Sigmoid colon (tissue), 7 donors: ENCODE data around the gene GABBR1. TPM values are rescaled to one million over a fixed set of nuclear protein-coding genes. Genes with fewer than 3 reads are reported as not detected.
A peak's percentile ranks its signal among the peaks of the same experiment; 100 is the strongest.

Experiments
- DNase-seq: peaks from one replicate; pipeline ENCODE4 v3.0.0-alpha.2; 2019
- H3K27ac ChIP-seq, 4 donors: fragments of 200-600 bp; sonication (generic); one replicate each; pipeline ENCODE4 v1.5.1; 2016 to 2019; ENCODE audit warnings: mild to moderate bottlenecking in 1 of 4
- H3K27me3 ChIP-seq, 3 donors: fragments of 200-600 bp; sonication (generic); one replicate each; pipeline ENCODE4 v1.5.1; 2019; ENCODE audit warnings: mild to moderate bottlenecking in 1 of 3
- H3K36me3 ChIP-seq, 4 donors: fragments of 200-600 bp; sonication (generic); one replicate each; pipeline ENCODE4 v1.5.1; 2016 to 2019
- H3K4me1 ChIP-seq, 4 donors: fragments of 200-600 bp; sonication (generic); one replicate each; pipeline ENCODE4 v1.5.1; 2017 to 2019
- H3K4me3 ChIP-seq, 4 donors: fragments of 200-600 bp; sonication (generic); one replicate each; pipeline ENCODE4 v1.5.1; 2017 to 2019; ENCODE audit warnings: mild to moderate bottlenecking in 2 of 4, moderate library complexity in 1 of 4
- H3K9me3 ChIP-seq, 4 donors: fragments of 200-600 bp in 3 of 4; sonication (generic) in 3 of 4; one replicate each; pipeline versions ENCODE4 v1.5.1 to v1.6.1; 2013 to 2019
- EP300 ChIP-seq, 4 donors: sonication (generic); formaldehyde crosslinking; IDR thresholded peaks; one replicate each; pipeline ENCODE4 v1.6.1; 2017; ENCODE audit warnings: antibody characterized with exemption in 4 of 4
- POLR2A ChIP-seq, 2 donors: fragments of 450-650 bp; IDR thresholded peaks; one replicate each; pipeline ENCODE4 v1.6.1; 2016; ENCODE audit warnings: antibody characterized with exemption in 2 of 2, mild to moderate bottlenecking in 2 of 2, moderate library complexity in 2 of 2
- POLR2AphosphoS5 ChIP-seq, 4 donors: sonication (generic); formaldehyde crosslinking; IDR thresholded peaks; one replicate each; pipeline ENCODE4 v1.6.1; 2017; ENCODE audit warnings: antibody characterized with exemption in 4 of 4
- WGBS, 2 donors: extraction: QIAGEN DNeasy Blood & Tissue Kit; methylation state at CpG; one replicate each; pipeline ENCODE4 v1.1.7; 2013; 5-methylcytosine and 5-hydroxymethylcytosine counted together
- intact Hi-C: fragments of 100-400 bp; cut with DNase I; formaldehyde crosslinking; loops from one replicate; pipeline ENCODE4 v1.15.1; 2023
- polyA plus RNA-seq, 3 donors: library from polyadenylated mRNA; stranded (reverse); fragments of 200-250 nt; gene quantifications; one replicate each; pipeline ENCODE4 v1.2.3, GENCODE V29; 2013
- total RNA-seq, 4 donors: library from RNA; depleted of rRNA; stranded (reverse); fragments of >200 nt; gene quantifications; one replicate each; pipeline ENCODE4 v1.1.0, GENCODE V29; 2016
- TF ChIP-seq, protein P1 (sequence below), 4 experiments: fragments of 450-650 bp in 3 of 4; fragments of 200-600 bp in 1 of 4; IDR thresholded peaks; one replicate each; pipeline ENCODE4 v1.5.1; 2016 to 2019; ENCODE audit warnings: antibody characterized with exemption in 4 of 4, mild to moderate bottlenecking in 3 of 4, moderate library complexity in 2 of 4
- donor health status: healthy with polysubstance abuse.
- donor health status: Bipolar disorder and iron deficiency.
- donor health status: healthy.

GABBR1 gene
- total and polyA plus RNA-seq, 7 donors = 0.92 to 73.9 (median 26.5) TPM

DNA sequence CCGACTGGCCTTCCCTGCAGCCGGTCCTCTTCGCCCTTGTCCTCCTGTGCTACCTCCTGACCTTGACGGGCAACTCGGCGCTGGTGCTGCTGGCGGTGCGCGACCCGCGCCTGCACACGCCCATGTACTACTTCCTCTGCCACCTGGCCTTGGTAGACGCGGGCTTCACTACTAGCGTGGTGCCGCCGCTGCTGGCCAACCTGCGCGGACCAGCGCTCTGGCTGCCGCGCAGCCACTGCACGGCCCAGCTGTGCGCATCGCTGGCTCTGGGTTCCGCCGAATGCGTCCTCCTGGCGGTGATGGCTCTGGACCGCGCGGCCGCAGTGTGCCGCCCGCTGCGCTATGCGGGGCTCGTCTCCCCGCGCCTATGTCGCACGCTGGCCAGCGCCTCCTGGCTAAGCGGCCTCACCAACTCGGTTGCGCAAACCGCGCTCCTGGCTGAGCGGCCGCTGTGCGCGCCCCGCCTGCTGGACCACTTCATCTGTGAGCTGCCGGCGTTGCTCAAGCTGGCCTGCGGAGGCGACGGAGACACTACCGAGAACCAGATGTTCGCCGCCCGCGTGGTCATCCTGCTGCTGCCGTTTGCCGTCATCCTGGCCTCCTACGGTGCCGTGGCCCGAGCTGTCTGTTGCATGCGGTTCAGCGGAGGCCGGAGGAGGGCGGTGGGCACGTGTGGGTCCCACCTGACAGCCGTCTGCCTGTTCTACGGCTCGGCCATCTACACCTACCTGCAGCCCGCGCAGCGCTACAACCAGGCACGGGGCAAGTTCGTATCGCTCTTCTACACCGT lies 79.5 kb downstream of the GABBR1 start:
- H3K27ac ChIP-seq = peak overlapping the region in 2 of 4 donors; percentile 30 to 39
- peaks cover 0 to 16% (median 16%) of the 10 kb centered on the region in 4 donors for H3K4me1 ChIP-seq
- H3K9me3 ChIP-seq = no peaks in the 10 kb centered on the region
- peaks cover 9 to 43% (median 17%) of the 10 kb centered on the region in 3 donors for H3K27me3 ChIP-seq
- H3K4me3 ChIP-seq = peak overlapping the region in 3 of 4 donors; percentile 32 to 47 (median 47)
- no peaks in the 10 kb centered on the region for H3K36me3 ChIP-seq
- intact Hi-C loops = no loop called here
- TF ChIP-seq EP300 (IDR thresholded peaks at IDR 0.05) = no peak
- no peak for TF ChIP-seq POLR2A (IDR thresholded peaks at IDR 0.05)
- TF ChIP-seq, protein P1, sequence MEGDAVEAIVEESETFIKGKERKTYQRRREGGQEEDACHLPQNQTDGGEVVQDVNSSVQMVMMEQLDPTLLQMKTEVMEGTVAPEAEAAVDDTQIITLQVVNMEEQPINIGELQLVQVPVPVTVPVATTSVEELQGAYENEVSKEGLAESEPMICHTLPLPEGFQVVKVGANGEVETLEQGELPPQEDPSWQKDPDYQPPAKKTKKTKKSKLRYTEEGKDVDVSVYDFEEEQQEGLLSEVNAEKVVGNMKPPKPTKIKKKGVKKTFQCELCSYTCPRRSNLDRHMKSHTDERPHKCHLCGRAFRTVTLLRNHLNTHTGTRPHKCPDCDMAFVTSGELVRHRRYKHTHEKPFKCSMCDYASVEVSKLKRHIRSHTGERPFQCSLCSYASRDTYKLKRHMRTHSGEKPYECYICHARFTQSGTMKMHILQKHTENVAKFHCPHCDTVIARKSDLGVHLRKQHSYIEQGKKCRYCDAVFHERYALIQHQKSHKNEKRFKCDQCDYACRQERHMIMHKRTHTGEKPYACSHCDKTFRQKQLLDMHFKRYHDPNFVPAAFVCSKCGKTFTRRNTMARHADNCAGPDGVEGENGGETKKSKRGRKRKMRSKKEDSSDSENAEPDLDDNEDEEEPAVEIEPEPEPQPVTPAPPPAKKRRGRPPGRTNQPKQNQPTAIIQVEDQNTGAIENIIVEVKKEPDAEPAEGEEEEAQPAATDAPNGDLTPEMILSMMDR (IDR thresholded peaks at IDR 0.05) = no peak
- TF ChIP-seq POLR2AphosphoS5 (IDR thresholded peaks at IDR 0.05) = no peak
- peak; percentile 87 for DNase-seq
- WGBS, 2 donors = 4 to 6% methylated on average over 83 of the region's 83 CpGs

DNA sequence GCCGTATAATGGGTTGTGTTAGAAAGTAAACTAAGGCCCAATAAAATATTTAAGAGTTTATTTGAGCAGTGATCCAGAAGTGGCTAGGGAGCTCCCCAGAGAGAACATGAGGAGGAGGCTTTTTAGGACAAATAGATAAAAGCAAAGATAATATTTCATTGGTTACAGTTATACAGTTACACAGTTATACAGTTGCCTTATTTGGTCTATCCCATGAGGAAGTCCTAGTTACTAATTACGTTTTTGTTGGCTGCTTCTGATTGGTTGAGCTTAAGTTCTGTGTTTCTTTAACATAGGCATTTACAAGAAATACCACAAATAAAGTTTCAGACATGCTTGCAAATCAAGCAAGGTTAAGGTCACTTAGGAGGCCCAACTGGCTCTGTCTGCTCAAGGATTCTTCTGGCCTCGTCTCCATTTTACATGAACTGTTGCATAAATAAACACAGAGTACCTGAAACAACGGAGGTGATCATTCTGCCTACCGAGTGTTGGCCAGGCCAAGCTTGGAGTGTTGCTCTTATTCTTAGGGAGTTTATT lies 80.4 kb downstream of the GABBR1 start:
- no peaks in the 10 kb centered on the region for H3K36me3 ChIP-seq
- DNase-seq = no peak
- intact Hi-C loops = no loop called here
- WGBS, 2 donors = 18 to 33% methylated on average over 5 of the region's 5 CpGs
- H3K4me3 ChIP-seq = peak overlapping the region in 3 of 4 donors; percentile 32 to 47 (median 47)
- H3K9me3 ChIP-seq = no peaks in the 10 kb centered on the region
- peaks cover 0 to 16% (median 16%) of the 10 kb centered on the region in 4 donors for H3K4me1 ChIP-seq
- H3K27me3 ChIP-seq = peaks cover 9 to 43% (median 15%) of the 10 kb centered on the region in 3 donors
- TF ChIP-seq, protein P1 (IDR thresholded peaks at IDR 0.05) = no peak
- TF ChIP-seq POLR2AphosphoS5 (IDR thresholded peaks at IDR 0.05) (no peak), EP300 (IDR thresholded peaks at IDR 0.05) (no peak), POLR2A (IDR thresholded peaks at IDR 0.05) (no peak)
- peak overlapping the region in 2 of 4 donors; percentile 30 to 39 for H3K27ac ChIP-seq

DNA sequence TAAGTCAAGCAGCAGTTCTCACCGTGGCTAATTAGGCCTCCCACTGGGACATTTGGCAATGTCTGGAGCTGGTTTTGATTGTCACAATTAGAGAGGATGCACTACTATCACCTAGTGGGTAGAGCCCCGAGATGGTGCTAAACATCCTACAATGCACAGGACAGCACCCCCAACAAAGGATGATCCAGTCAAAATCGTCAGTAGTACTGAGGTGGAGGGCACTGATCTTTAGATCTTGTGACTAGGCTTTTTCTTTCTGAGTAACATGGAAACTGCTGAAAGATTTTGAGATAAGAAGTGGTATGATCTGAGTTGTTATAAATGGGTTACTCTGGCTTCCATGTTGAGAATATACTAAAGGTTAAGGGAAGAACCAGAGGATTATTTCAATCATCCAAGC lies 85.4 kb downstream of the GABBR1 start:
- intact Hi-C loops = no loop called here
- 55 to 63% methylated on average over 3 of the region's 3 CpGs for WGBS, 2 donors

DNA sequence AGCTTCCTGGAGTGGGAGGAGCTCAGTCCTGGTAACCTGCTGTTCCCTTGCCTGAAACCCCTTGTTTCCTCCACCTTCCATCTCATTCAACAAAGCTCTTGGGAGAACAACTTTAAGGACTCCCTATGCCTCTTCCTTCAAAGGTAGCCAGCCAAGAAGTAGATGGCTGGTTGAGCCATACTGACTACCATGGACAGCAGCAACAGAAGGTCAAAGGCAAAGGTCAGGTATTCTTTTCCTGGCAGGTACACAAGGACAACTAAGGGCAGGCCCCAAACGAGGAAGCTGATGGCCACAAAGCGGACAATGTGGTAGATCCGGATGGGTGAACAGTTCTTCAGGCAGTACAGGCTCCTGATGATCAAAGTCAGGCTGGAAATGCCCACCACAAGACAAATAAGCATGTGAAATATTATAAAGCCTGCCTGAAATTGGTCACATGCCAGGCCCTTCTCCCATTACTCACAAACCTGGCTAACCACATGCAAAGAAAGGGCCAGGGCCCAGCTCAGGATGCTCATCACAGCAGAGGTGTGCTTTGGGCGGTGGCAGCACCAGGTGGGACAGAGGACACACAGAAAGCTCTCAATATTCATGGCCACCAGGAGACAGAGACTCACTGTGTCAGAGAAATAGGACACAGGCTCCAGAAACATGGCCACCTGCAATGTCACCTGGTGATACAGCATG lies 95.1 kb downstream of the GABBR1 start:
- 73 to 77% methylated on average over 4 of the region's 4 CpGs for WGBS, 2 donors
- Histone ChIP-seq H3K36me3 (no peaks in the 10 kb centered on the region), H3K4me1 (no peaks in the 10 kb centered on the region), H3K9me3 (no peaks in the 10 kb centered on the region), H3K4me3 (no peak overlapping the region), H3K27me3 (no peaks in the 10 kb centered on the region), H3K27ac (no peak overlapping the region)
- intact Hi-C loops = no loop called here
- TF ChIP-seq POLR2AphosphoS5 (IDR thresholded peaks at IDR 0.05) (no peak), POLR2A (IDR thresholded peaks at IDR 0.05) (no peak), EP300 (IDR thresholded peaks at IDR 0.05) (no peak)
- TF ChIP-seq, protein P1 (IDR thresholded peaks at IDR 0.05) = no peak
- DNase-seq = no peak

More for the DNA sequence above, 85.4 kb downstream of the GABBR1 start:
- Histone ChIP-seq H3K36me3 (no peaks in the 10 kb centered on the region), H3K27me3 (peaks cover 0 to 8% (median 0%) of the 10 kb centered on the region in 3 donors), H3K9me3 (no peaks in the 10 kb centered on the region), H3K4me3 (no peak overlapping the region), H3K27ac (no peak overlapping the region), H3K4me1 (peaks cover 0 to 1% (median 0%) of the 10 kb centered on the region in 4 donors)
- TF ChIP-seq EP300 (IDR thresholded peaks at IDR 0.05) (no peak), POLR2AphosphoS5 (IDR thresholded peaks at IDR 0.05) (no peak), POLR2A (IDR thresholded peaks at IDR 0.05) (no peak)
- TF ChIP-seq, protein P1 (IDR thresholded peaks at IDR 0.05) = no peak
- no peak for DNase-seq
